IPS DF 6.9 (cell line): ENCODE data around the gene C1QTNF6.

ENCODE experiments used
- DNase-seq: peaks from one replicate; pipeline ENCODE4 v3.0.0-alpha.2; 2013; ENCODE audit warnings: low read depth, low spot score
- H3K27ac ChIP-seq: one replicate; pipeline ENCODE4 v1.5.1; 2013; ENCODE audit warnings: low read length, control low read depth
- H3K27me3 ChIP-seq: 2 replicates; pipeline ENCODE4 v1.6.1; 2013; ENCODE audit warnings: mild to moderate bottlenecking, low read length; ENCODE audit not compliant: control insufficient read depth, insufficient read depth
- H3K36me3 ChIP-seq: 2 replicates; pipeline ENCODE4 v1.6.1; 2013; ENCODE audit warnings: low read length; ENCODE audit not compliant: control insufficient read depth, insufficient read depth
- H3K4me1 ChIP-seq: 2 replicates; pipeline ENCODE4 v1.6.1; 2013; ENCODE audit warnings: low read length; ENCODE audit not compliant: control insufficient read depth, insufficient read depth
- H3K4me3 ChIP-seq: 2 replicates; pipeline ENCODE4 v1.5.1; 2013; ENCODE audit warnings: mild to moderate bottlenecking, low read length
- H3K9me3 ChIP-seq: 2 replicates; pipeline ENCODE4 v1.6.1; 2013; ENCODE audit warnings: low read length, inconsistent platforms; ENCODE audit not compliant: control insufficient read depth, insufficient read depth
- WGBS: extraction: QIAGEN DNeasy Blood & Tissue Kit; methylation state at CpG from one replicate; pipeline ENCODE4 v1.1.7; 2013; ENCODE audit warnings: mixed read lengths, missing lambda C conversion rate; ENCODE audit not compliant: insufficient read length, insufficient coverage; 5-methylcytosine and 5-hydroxymethylcytosine counted together

Gene C1QTNF6

GRCh38 chr22:37148742-37149665 is 39.0 kb downstream of the C1QTNF6 start:
- WGBS = no CpG with 5 or more reads among the region's 17 CpGs
- Histone ChIP-seq H3K27me3 (no peaks in the 10 kb centered on the region), H3K36me3 (no peaks in the 10 kb centered on the region), H3K27ac (no peak overlapping the region), H3K9me3 (no peaks in the 10 kb centered on the region), H3K4me3 (no peak overlapping the region), H3K4me1 (0 out of 2 replicates have a peak, but pooled peaks cover 1% of the 10 kb centered on the region)
- no peak for DNase-seq

- no peak overlapping the region for H3K4me3 ChIP-seq
- H3K27ac ChIP-seq = no peak overlapping the region
- no peak for DNase-seq
- no peaks in the 10 kb centered on the region for H3K36me3 ChIP-seq
- H3K9me3 ChIP-seq = no peaks in the 10 kb centered on the region
- H3K4me1 ChIP-seq = 0 out of 2 replicates have a peak, but pooled peaks cover 1% of the 10 kb centered on the region
- H3K27me3 ChIP-seq = no peaks in the 10 kb centered on the region
- WGBS = no CpG with 5 or more reads among the region's 17 CpGs
Observed at GRCh38 chr22:37148031-37148651, 39.9 kb downstream of the C1QTNF6 start.

DNA sequence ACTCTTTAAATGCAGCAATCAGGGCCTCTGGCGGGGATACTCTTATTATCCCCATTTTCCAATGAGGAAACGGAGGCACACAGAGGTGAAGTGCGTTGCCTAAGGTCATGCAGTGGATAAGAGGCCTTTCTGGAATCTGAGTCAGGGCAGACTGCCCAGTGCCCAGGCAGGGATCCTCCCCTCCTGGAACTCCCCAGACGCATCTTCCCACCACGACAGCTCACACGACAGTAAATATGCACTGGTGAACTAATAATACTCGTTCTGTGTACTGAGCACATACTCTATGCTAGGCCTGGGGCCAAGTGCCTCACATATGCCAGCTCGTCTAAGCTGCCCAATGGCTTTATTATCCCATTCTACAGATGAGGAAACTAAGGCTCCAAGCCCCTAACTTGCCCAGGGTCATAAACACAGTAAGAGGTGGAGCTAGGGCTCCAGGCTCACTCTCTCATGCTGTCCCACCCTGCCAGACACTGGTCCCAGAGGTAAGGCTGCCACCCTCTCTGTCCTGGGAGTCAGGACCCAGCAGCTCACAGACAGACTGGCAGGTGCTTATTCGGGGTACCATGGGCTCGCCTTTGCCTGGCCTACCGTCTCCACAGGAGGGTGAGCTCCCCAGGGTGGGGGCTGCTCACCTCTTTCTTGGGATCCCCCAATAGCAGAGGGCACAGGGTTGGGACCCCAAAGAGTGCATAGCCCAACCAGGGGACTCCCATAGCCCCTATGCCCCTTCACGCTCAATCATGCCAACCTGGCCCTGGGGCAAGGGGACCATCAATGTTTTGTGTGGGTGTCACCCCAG is 40.7 kb downstream of the C1QTNF6 start:
- no CpG with 5 or more reads among the region's 12 CpGs for WGBS
- DNase-seq = no peak
- H3K27me3 ChIP-seq = no peaks in the 10 kb centered on the region
- H3K9me3 ChIP-seq = no peaks in the 10 kb centered on the region
- H3K4me1 ChIP-seq = 0 out of 2 replicates have a peak, but pooled peaks cover 1% of the 10 kb centered on the region
- no peak overlapping the region for H3K4me3 ChIP-seq
- H3K36me3 ChIP-seq = no peaks in the 10 kb centered on the region
- H3K27ac ChIP-seq = no peak overlapping the region

DNA sequence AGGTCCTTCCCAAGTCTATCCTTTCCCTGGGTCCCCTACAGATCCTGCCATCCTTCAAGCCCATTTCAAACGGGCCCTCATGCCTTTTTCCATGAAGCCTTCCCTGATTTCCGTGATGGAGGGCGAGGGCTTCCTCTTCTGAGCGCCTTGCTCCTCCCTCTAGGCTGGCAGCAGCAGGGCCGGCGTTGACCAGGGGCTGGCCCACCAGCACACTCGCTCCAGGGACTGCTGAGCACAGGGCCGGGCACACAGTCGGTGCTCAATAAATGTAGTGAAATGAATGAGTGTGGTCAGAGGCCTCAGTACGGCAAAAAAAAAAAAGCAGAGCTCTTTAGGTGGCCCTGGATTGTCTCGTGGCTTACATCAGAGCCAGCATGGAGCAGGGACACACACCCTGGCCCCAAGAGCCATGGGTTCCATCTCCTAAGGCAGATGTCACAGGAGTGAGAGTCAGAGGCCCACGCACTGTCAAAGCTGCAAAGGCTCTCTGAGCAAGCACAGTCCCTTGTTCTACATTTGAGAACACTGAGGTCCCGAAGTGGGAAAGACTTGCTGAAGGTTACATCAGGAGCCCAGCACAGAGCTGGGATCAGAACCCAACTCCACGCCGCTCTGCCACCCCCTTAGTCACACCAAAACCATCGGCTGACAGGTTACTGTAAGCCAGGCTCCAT is 41.4 kb downstream of the C1QTNF6 start:
- no peak overlapping the region for H3K4me3 ChIP-seq
- H3K27ac ChIP-seq = no peak overlapping the region
- no peaks in the 10 kb centered on the region for H3K9me3 ChIP-seq
- H3K36me3 ChIP-seq = no peaks in the 10 kb centered on the region
- DNase-seq = no peak
- no peaks in the 10 kb centered on the region for H3K27me3 ChIP-seq
- WGBS = no CpG with 5 or more reads among the region's 16 CpGs
- H3K4me1 ChIP-seq = 0 out of 2 replicates have a peak, but pooled peaks cover 1% of the 10 kb centered on the region

DNA sequence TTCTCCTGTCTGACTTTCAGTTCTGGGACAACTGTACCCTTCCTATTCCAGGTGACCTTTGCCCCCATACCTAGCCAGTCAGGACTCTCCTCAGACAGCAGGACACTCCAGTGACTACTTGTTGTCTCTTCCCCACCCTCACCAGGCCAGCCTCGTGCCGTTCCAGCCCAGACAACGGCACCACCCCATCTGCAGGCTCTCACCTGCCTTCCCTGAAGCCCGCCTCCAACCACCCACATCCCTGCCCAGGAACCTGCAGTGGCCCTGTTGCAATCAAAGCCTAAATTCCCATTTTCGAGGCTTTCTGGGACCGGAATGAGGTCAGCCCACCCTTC is 42.0 kb downstream of the C1QTNF6 start:
- H3K4me1 ChIP-seq = 0 out of 2 replicates have a peak, but pooled peaks cover 1% of the 10 kb centered on the region
- no peak for DNase-seq
- no peaks in the 10 kb centered on the region for H3K27me3 ChIP-seq
- H3K9me3 ChIP-seq = no peaks in the 10 kb centered on the region
- no CpG with 5 or more reads among the region's 6 CpGs for WGBS
- no peaks in the 10 kb centered on the region for H3K36me3 ChIP-seq
- no peak overlapping the region for H3K4me3 ChIP-seq
- H3K27ac ChIP-seq = no peak overlapping the region

DNA sequence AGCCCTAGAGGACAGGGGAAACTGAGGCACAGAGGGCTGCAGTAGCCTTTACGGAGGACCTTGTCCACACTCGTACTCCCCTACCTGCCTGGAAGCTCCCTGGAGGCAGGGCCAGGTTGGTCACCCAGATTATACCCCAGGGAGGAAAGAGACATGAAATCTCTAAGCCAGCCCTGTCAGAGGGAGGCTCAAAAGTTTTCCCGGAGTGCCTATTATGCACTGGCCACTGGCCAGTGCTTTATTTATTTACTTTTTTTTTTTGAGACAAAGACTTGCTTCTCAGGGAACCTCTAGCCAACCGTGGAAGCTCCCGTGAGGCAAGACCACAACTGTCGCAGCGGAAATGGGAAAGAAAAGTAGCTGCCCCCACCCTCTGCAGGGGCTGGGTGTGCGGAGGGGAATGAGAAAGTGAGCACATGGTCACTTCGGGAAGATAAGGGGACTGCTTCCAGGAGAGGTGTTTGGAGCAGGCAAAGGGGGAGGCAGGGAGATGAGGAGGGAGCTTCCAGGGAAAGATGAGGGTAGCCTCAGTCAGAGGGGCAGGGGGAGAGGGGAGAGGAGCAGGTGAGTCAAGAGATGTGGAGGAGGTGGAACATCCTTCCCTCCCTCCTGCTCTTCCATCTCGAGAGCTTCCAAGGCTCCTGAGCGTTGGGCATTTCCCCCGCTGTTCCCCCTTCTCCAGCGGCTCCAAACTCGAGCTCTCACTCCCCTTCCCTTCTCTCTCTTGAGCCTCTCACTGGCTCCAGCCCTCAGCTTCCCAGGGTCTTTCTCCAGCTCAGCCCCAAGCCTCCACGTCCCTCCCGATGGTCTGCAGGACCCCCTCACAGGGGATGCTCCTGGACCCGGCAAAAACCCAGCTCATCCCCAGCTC is 42.6 kb downstream of the C1QTNF6 start:
- DNase-seq = no peak
- WGBS = no CpG with 5 or more reads among the region's 17 CpGs
- no peaks in the 10 kb centered on the region for H3K36me3 ChIP-seq
- H3K4me1 ChIP-seq = 0 out of 2 replicates have a peak, but pooled peaks cover 1% of the 10 kb centered on the region
- H3K4me3 ChIP-seq = no peak overlapping the region
- no peak overlapping the region for H3K27ac ChIP-seq
- no peaks in the 10 kb centered on the region for H3K9me3 ChIP-seq
- H3K27me3 ChIP-seq = no peaks in the 10 kb centered on the region

- WGBS = no CpG with 5 or more reads among the region's 10 CpGs
- Histone ChIP-seq H3K36me3 (no peaks in the 10 kb centered on the region), H3K9me3 (no peaks in the 10 kb centered on the region), H3K27ac (no peak overlapping the region), H3K27me3 (no peaks in the 10 kb centered on the region), H3K4me3 (no peak overlapping the region), H3K4me1 (no peaks in the 10 kb centered on the region)
- DNase-seq = no peak
Observed at GRCh38 chr22:37144180-37144554, 43.9 kb downstream of the C1QTNF6 start.

GRCh38 chr22:37141971-37142370 is 46.1 kb downstream of the C1QTNF6 start:
- no peaks in the 10 kb centered on the region for H3K9me3 ChIP-seq
- no peak overlapping the region for H3K27ac ChIP-seq
- WGBS = no CpG with 5 or more reads among the region's 6 CpGs
- no peaks in the 10 kb centered on the region for H3K27me3 ChIP-seq
- no peak overlapping the region for H3K4me3 ChIP-seq
- no peaks in the 10 kb centered on the region for H3K4me1 ChIP-seq
- no peaks in the 10 kb centered on the region for H3K36me3 ChIP-seq
- DNase-seq = no peak

DNA sequence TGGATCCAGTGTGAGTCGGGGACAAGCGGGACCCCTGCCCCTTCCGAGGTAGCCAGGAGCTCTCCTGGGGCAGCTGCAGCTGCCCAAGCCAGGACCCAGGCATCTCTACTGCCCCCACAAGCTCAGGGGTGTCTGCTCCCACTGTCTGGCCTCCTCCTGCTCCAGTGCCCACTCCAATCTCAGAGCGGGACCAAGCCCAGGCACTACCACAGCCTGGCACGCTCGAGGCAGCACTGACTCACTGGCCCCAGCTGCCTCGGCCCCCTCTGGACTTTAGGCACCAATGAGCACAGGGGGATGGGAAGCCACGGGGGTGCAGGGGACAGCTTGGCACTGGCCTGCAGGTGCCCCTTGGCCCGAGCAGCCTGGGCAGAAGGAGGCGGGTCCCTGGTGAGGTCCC is 46.6 kb downstream of the C1QTNF6 start:
- no peaks in the 10 kb centered on the region for H3K36me3 ChIP-seq
- WGBS = no CpG with 5 or more reads among the region's 10 CpGs
- no peak overlapping the region for H3K4me3 ChIP-seq
- no peak overlapping the region for H3K27ac ChIP-seq
- DNase-seq = no peak
- H3K9me3 ChIP-seq = no peaks in the 10 kb centered on the region
- no peaks in the 10 kb centered on the region for H3K4me1 ChIP-seq
- H3K27me3 ChIP-seq = no peaks in the 10 kb centered on the region
